Fibroblast of skin of left biceps (primary cell): Measurements from ENCODE around the gene ASCC1.

Experiments
- DNase-seq, 2 experiments: peaks; one replicate each; pipeline ENCODE4 v3.0.0-alpha.2; 2013; ENCODE audit warnings: low read depth in 2 of 2

ASCC1 gene

GRCh38 chr10:72067463-72068125 lies 148.5 kb downstream of the ASCC1 start:
- DNase-seq = no peak

GRCh38 chr10:72066318-72067284 lies 149.5 kb downstream of the ASCC1 start:
- DNase-seq = no peak

GRCh38 chr10:72065439-72066025 lies 150.5 kb downstream of the ASCC1 start:
- no peak for DNase-seq

- no peak for DNase-seq
These were observed 152.2 kb downstream of the ASCC1 start for GRCh38 chr10:72063703-72064391.

GRCh38 chr10:72062832-72063702 lies 153.0 kb downstream of the ASCC1 start:
- no peak for DNase-seq

GRCh38 chr10:72062382-72062781 lies 153.7 kb downstream of the ASCC1 start:
- no peak for DNase-seq

GRCh38 chr10:72061930-72062329 lies 154.1 kb downstream of the ASCC1 start:
- DNase-seq = no peak

GRCh38 chr10:72061491-72061890 lies 154.6 kb downstream of the ASCC1 start:
- no peak for DNase-seq

GRCh38 chr10:72059843-72060822 lies 155.9 kb downstream of the ASCC1 start:
- no peak for DNase-seq

GRCh38 chr10:72058989-72059842 lies 156.9 kb downstream of the ASCC1 start:
- DNase-seq = no peak

GRCh38 chr10:72058347-72058898 lies 157.7 kb downstream of the ASCC1 start:
- DNase-seq = no peak

GRCh38 chr10:72056932-72057751 lies 158.9 kb downstream of the ASCC1 start:
- DNase-seq = no peak

- DNase-seq = no peak
These were observed 160.0 kb downstream of the ASCC1 start for GRCh38 chr10:72056113-72056512.

- DNase-seq = no peak
These were observed 162.4 kb downstream of the ASCC1 start for GRCh38 chr10:72053690-72054089.

- no peak for DNase-seq
These were observed 165.2 kb downstream of the ASCC1 start for GRCh38 chr10:72050873-72051272.

- DNase-seq = no peak
These were observed 165.9 kb downstream of the ASCC1 start for GRCh38 chr10:72049969-72050781.

GRCh38 chr10:72049472-72049871 lies 166.6 kb downstream of the ASCC1 start:
- no peak for DNase-seq
